B cell (primary cell): ENCODE measurements around the gene THRB. TPM values are rescaled to one million over a fixed set of nuclear protein-coding genes. Genes with fewer than 3 reads are reported as not detected.

Experiments
- ATAC-seq: fragments of 200-7000 bp; cut with Tn5 transposase; one replicate; pipeline ENCODE4 v1.10.0; 2021; ENCODE audit warnings: low read depth, mild to moderate bottlenecking, moderate number of reproducible peaks, moderate library complexity
- CTCF ChIA-PET: fragments of 350-600 bp; sonication (Branson Sonifier 250); formaldehyde crosslinking; loops from one replicate; lab custom pipeline; 2021; ENCODE audit warnings: antibody characterized with exemption, inconsistent platforms; lab: Charles Lee
- POLR2A ChIA-PET: fragments of 350-600 bp; sonication (Branson Sonifier 250); formaldehyde crosslinking; loops from one replicate; lab custom pipeline; 2021; ENCODE audit warnings: antibody characterized with exemption; lab: Charles Lee
- DNase-seq: peaks from one replicate; pipeline ENCODE4 v3.0.0; 2013
- H2AFZ ChIP-seq: 2 replicates; pipeline ENCODE4 v1.6.1; 2012; ENCODE audit warnings: mild to moderate bottlenecking, low read depth, low read length; ENCODE audit not compliant: insufficient read depth, poor library complexity, severe bottlenecking
- H3K27ac ChIP-seq, 2 donors: 1 replicate in 1 of 2; 2 replicates in 1 of 2; pipeline ENCODE4 v1.5.1; 2012 to 2013; ENCODE audit warnings: low read length in 2 of 2, mild to moderate bottlenecking in 2 of 2, moderate library complexity in 1 of 2
- H3K27me3 ChIP-seq, 4 experiments: fragments of 200-600 bp in 1 of 4; sonication (generic) in 1 of 4; replicated peaks in 1 of 4; 1 replicate in 2 of 4; 2 replicates in 2 of 4; pipeline versions ENCODE4 v1.6.1 to v1.7.0; 2013 to 2016; ENCODE audit warnings: low read length in 3 of 4, mild to moderate bottlenecking in 2 of 4, mixed read lengths in 1 of 4, moderate library complexity in 1 of 4; ENCODE audit not compliant: insufficient read depth in 4 of 4, control insufficient read depth in 3 of 4; ENCODE audit errors: control extremely low read depth in 1 of 4
- H3K36me3 ChIP-seq, 2 experiments: replicated peaks in 1 of 2; 1 replicate in 1 of 2; 2 replicates in 1 of 2; pipeline versions ENCODE4 v1.6.1 to v1.7.1; 2013; ENCODE audit warnings: low read length in 1 of 2; ENCODE audit not compliant: insufficient read depth in 2 of 2, control insufficient read depth in 1 of 2; ENCODE audit errors: control extremely low read depth in 1 of 2, extremely low read depth in 1 of 2
- H3K4me1 ChIP-seq, 2 donors: fragments of 200-600 bp in 1 of 2; sonication (generic) in 1 of 2; 1 replicate in 1 of 2; 2 replicates in 1 of 2; pipeline versions ENCODE4 v1.5.1 to v1.6.1; 2013 to 2017; ENCODE audit warnings: low read length in 2 of 2; ENCODE audit not compliant: control insufficient read depth in 2 of 2, insufficient read depth in 2 of 2
- H3K4me2 ChIP-seq: replicated peaks from 2 replicates; pipeline ENCODE3; 2012; ENCODE audit warnings: mild to moderate bottlenecking, low read depth, low read length; ENCODE audit not compliant: poor library complexity, severe bottlenecking
- H3K4me3 ChIP-seq, 5 experiments: fragments of 200-600 bp in 1 of 5; sonication (generic) in 1 of 5; 1 replicate in 3 of 5; 2 replicates in 2 of 5; pipeline versions ENCODE4 v1.5.1 to v1.7.0; 2011 to 2016; ENCODE audit warnings: low read length in 4 of 5, mild to moderate bottlenecking in 4 of 5, low read depth in 2 of 5, control low read depth in 1 of 5, moderate library complexity in 1 of 5; ENCODE audit not compliant: insufficient read depth in 1 of 5; ENCODE audit errors: control extremely low read depth in 1 of 5, extremely low read depth in 1 of 5
- H3K79me2 ChIP-seq: fragments of 200-600 bp; sonication (generic); one replicate; pipeline ENCODE4 v1.6.0; 2016; ENCODE audit warnings: low read length; ENCODE audit not compliant: control insufficient read depth, insufficient read depth
- H3K9ac ChIP-seq: fragments of 200-600 bp; sonication (generic); 2 replicates; pipeline ENCODE4 v1.6.1; 2017; ENCODE audit warnings: mild to moderate bottlenecking, low read length, moderate library complexity
- H3K9me3 ChIP-seq, 3 donors: one replicate each; pipeline versions ENCODE4 v1.6.1 to v1.7.1; 2013; ENCODE audit warnings: low read length in 2 of 3; ENCODE audit not compliant: control insufficient read depth in 2 of 3, insufficient read depth in 1 of 3; ENCODE audit errors: control extremely low read depth in 1 of 3
- H4K20me1 ChIP-seq: 2 replicates; pipeline ENCODE4 v1.6.0; 2012; ENCODE audit warnings: mild to moderate bottlenecking, low read length; ENCODE audit not compliant: insufficient read depth, control insufficient read depth, poor library complexity, severe bottlenecking
- H3K27ac Mint-ChIP-seq: one replicate; pipeline ENCODE4 v1.8.0; 2021; ENCODE audit warnings: mixed read lengths
- H3K27me3 Mint-ChIP-seq: one replicate; pipeline ENCODE4 v1.8.0; 2021; ENCODE audit warnings: mixed read lengths
- H3K4me1 Mint-ChIP-seq: one replicate; pipeline ENCODE4 v1.8.0; 2021; ENCODE audit warnings: mixed read lengths
- H3K4me3 Mint-ChIP-seq: one replicate; pipeline ENCODE4 v1.8.0; 2021; ENCODE audit warnings: mixed read lengths
- H3K9me3 Mint-ChIP-seq: one replicate; pipeline ENCODE4 v1.8.0; 2022; ENCODE audit warnings: mixed read lengths; ENCODE audit not compliant: insufficient read depth
- EZH2 ChIP-seq: IDR thresholded peaks from 2 replicates; pipeline ENCODE4 v1.6.1; 2012; ENCODE audit warnings: borderline replicate concordance, low read depth, mild to moderate bottlenecking, moderate library complexity, low read length; ENCODE audit not compliant: insufficient read depth, poor library complexity, severe bottlenecking
- WGBS: methylation state at CpG from one replicate; pipeline ENCODE4 v1.1.5; 2013; ENCODE audit warnings: missing lambda C conversion rate; ENCODE audit not compliant: insufficient coverage; 5-methylcytosine and 5-hydroxymethylcytosine counted together
- intact Hi-C: fragments of 100-400 bp; cut with micrococcal nuclease; formaldehyde crosslinking; loops from one replicate; pipeline ENCODE4 v1.10.0; 2022
- polyA plus RNA-seq: library from polyadenylated mRNA; depleted of rRNA; stranded (reverse); fragments of >200 nt; gene quantifications from 2 replicates; pipeline ENCODE4 v1.2.3, GENCODE V29; 2012
- total RNA-seq, 2 donors: library from RNA; stranded (reverse); fragments of 120-200 nt in 1 of 2; gene quantifications; 1 replicate in 1 of 2; 2 replicates in 1 of 2; pipeline versions ENCODE4 v1.2.3 to v1.2.4, GENCODE V29; 2013 to 2022
- TF ChIP-seq, protein P1 (sequence below): fragments of 200-600 bp; IDR thresholded peaks from one replicate; pipeline ENCODE4 v1.8.0; 2022; ENCODE audit warnings: antibody characterized with exemption, mild to moderate bottlenecking

The THRB gene
- total and polyA plus RNA-seq, 2 donors (not counting 1 experiment from before 2014, with no cell fraction given) = 0.86 to 1.8 TPM

DNA sequence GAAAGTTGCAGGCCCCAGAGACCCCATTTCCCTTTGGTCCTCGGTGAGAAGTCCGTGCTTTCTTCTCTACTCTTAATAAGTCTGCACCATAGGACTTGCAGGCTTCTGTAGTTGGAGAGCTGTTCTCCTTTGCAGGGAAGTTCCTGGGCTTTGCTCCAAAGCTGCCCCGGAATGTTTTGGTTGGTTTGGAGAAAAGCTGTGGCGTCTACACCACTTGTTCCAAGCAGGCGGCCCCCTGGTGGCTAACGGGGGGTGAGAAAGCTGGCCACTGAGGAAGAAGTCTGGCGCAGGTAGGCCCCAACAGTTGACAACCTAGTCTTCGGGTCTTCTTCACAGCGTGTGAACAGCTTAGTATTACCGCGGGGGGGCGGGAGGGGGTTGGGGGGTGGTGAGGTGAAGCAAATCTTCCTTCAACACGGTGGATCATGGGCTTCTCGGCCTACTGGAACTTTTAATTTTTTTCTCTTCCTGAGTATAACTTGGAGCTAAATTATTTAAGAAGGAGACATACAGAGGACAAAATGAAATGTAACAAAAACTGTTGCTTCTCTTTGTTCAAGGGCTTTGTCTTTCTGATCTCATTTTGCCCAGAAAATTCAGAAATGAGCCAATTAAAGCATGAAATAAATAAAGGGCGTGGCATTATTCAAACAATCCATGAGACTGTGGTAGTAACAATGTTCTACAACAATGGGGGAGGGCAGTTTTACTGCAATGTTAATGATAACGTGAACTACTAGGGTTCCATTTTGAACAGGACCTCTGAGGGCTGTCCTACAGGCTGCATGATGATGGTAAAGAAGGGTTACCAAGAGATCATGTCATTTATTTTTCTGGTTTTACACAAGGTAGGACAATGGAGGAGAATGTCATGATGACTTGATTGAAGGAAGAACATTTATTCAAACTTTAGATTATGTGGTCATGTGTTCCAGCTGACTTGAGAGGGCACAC is 2.2 kb upstream of the THRB start:
- Mint-ChIP-seq H3K4me1 (peaks cover 18% of the 10 kb centered on the region), H3K9me3 (no peaks in the 10 kb centered on the region), H3K27me3 (peaks cover 27% of the 10 kb centered on the region), H3K27ac (no peak overlapping the region), H3K4me3 (no peak overlapping the region)
- peaks cover 0 to 16% (median 6%) of the 10 kb centered on the region in 4 experiments for H3K27me3 ChIP-seq
- no peaks in the 10 kb centered on the region for H3K79me2 ChIP-seq
- no peaks in the 10 kb centered on the region for H4K20me1 ChIP-seq
- DNase-seq = peak; percentile 42
- TF ChIP-seq, protein P1, sequence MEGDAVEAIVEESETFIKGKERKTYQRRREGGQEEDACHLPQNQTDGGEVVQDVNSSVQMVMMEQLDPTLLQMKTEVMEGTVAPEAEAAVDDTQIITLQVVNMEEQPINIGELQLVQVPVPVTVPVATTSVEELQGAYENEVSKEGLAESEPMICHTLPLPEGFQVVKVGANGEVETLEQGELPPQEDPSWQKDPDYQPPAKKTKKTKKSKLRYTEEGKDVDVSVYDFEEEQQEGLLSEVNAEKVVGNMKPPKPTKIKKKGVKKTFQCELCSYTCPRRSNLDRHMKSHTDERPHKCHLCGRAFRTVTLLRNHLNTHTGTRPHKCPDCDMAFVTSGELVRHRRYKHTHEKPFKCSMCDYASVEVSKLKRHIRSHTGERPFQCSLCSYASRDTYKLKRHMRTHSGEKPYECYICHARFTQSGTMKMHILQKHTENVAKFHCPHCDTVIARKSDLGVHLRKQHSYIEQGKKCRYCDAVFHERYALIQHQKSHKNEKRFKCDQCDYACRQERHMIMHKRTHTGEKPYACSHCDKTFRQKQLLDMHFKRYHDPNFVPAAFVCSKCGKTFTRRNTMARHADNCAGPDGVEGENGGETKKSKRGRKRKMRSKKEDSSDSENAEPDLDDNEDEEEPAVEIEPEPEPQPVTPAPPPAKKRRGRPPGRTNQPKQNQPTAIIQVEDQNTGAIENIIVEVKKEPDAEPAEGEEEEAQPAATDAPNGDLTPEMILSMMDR = peak; percentile 21
- no peak for TF ChIP-seq EZH2
- no peak overlapping the region for H3K27ac ChIP-seq
- ChIA-PET CTCF (interaction anchor here (1.0 to 2.1 kb wide), 6 partner anchors 7 to 978 kb away, joined by 3 to 6 read pairs (median 4); no protein-coding TSS in a partner anchor), POLR2A (interaction anchor here (0.6 to 0.7 kb wide), 2 partner anchors 8 to 1161 kb away, joined by 3 to 6 read pairs; no protein-coding TSS in a partner anchor)
- 70% methylated on average over 4 of the region's 16 CpGs for WGBS
- ATAC-seq = no peak
- H2AFZ ChIP-seq = peak overlapping the region; percentile 19
- H3K4me1 ChIP-seq = peaks cover 10 to 22% of the 10 kb centered on the region in 2 donors
- intact Hi-C loops = no loop called here
- H3K9ac ChIP-seq = no peak overlapping the region
- H3K36me3 ChIP-seq = no peaks in the 10 kb centered on the region
- H3K9me3 ChIP-seq = peaks cover 0 to 6% (median 0%) of the 10 kb centered on the region in 3 donors
- no peak overlapping the region for H3K4me2 ChIP-seq
- no peak overlapping the region for H3K4me3 ChIP-seq
